DMS53 treated with DMSO at 0.1 percent for 48 hours (cell line): ENCODE data around the gene EAF2.
"Not testable (repeated sequence)": the region's sequence is repeated elsewhere in the genome, so short reads cannot be mapped to it uniquely, and the experiment has no call there.

Experiments used
- DNase-seq: peaks from one replicate; lab custom pipeline; 2025; ENCODE audit not compliant: unreplicated experiment; lab: John Stamatoyannopoulos, UW

EAF2 gene

GRCh38 chr3:121857778-121858177, 22.8 kb downstream of the EAF2 start:
- DNase-seq = not testable (repeated sequence)

- not testable (repeated sequence) for DNase-seq
These were observed 28.2 kb downstream of the EAF2 start for GRCh38 chr3:121863247-121863646.

GRCh38 chr3:121863801-121864200, 28.8 kb downstream of the EAF2 start:
- no peak for DNase-seq

GRCh38 chr3:121869736-121870135, 34.7 kb downstream of the EAF2 start:
- no peak for DNase-seq

- DNase-seq = no peak
These were observed 35.7 kb downstream of the EAF2 start for GRCh38 chr3:121870717-121871116.

- DNase-seq = no peak
These were observed 36.4 kb downstream of the EAF2 start for GRCh38 chr3:121871430-121871829.

GRCh38 chr3:121878411-121878810, 43.4 kb downstream of the EAF2 start:
- no peak for DNase-seq

- DNase-seq = no peak
These were observed 48.5 kb downstream of the EAF2 start for GRCh38 chr3:121883507-121883906.

GRCh38 chr3:121885386-121885785, 50.4 kb downstream of the EAF2 start:
- DNase-seq = no peak

GRCh38 chr3:121894301-121894990, 59.4 kb downstream of the EAF2 start, which contains the start of gene SLC15A2:
Gene SLC15A2, plus strand, starts transcription at chr3:121894401. Its CDS starts 76 bp downstream, at chr3:121894477.
- no peak for DNase-seq

GRCh38 chr3:121895121-121895520, 60.1 kb downstream of the EAF2 start:
- DNase-seq = no peak

- DNase-seq = no peak
These were observed 60.7 kb downstream of the EAF2 start for GRCh38 chr3:121895736-121896135.

- DNase-seq = no peak
These were observed 61.8 kb downstream of the EAF2 start for GRCh38 chr3:121896823-121897222.

GRCh38 chr3:121897296-121897695, 62.3 kb downstream of the EAF2 start:
- DNase-seq = no peak

GRCh38 chr3:121913305-121913990, 78.4 kb downstream of the EAF2 start:
- DNase-seq = no peak

GRCh38 chr3:121914081-121914998, 79.3 kb downstream of the EAF2 start:
- no peak for DNase-seq

GRCh38 chr3:121916189-121916588, 81.2 kb downstream of the EAF2 start:
- no peak for DNase-seq

- DNase-seq = no peak
These were observed 83.9 kb downstream of the EAF2 start for GRCh38 chr3:121918779-121919483.

- DNase-seq = no peak
These were observed 89.7 kb downstream of the EAF2 start for GRCh38 chr3:121924734-121925133.

GRCh38 chr3:121926380-121926779, 91.4 kb downstream of the EAF2 start:
- DNase-seq = no peak
